Stimulated activated naive CD4-positive, alpha-beta T cell treated with Interleukin-2 at 50 U/mL for 16 hours (primary cell): ENCODE results near the gene FADS2.

Source experiments
- DNase-seq: peaks from one replicate; lab custom pipeline; 2025; lab: John Stamatoyannopoulos, UW

The FADS2 gene

DNA sequence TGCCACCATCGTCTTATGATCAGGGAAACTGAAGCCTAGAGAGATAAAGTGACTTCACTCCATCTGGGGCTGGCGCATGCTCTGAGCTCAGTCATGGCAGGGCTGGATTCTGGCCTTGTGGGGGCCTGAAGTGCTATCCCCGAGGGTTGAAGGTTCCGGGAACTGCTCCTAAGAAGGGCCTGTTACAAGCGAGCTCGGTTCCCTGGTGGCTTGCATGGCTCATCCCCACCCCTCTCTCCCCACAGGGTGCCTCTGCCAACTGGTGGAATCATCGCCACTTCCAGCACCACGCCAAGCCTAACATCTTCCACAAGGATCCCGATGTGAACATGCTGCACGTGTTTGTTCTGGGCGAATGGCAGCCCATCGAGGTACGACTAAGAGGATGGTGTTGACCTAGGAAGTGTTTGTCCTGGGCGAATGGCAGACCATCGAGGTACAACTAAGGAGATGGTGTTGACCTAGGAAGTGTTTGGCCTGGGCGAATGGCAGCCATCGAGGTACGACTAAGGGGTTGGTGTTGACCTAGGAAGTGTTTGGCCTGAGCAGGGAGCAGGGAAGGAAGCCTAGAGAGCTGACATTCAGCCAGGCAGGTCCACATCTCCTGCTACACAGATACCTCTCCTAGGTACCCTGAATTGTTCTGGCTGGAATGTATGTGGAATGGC, 19.9 kb downstream of the FADS2 start:
- no peak for DNase-seq

- no peak for DNase-seq
Observed at GRCh38 chr11:61848631-61849030, 20.5 kb downstream of the FADS2 start.

GRCh38 chr11:61850687-61851086, 22.6 kb downstream of the FADS2 start:
- no peak for DNase-seq

GRCh38 chr11:61851113-61851899, 23.2 kb downstream of the FADS2 start:
- no peak for DNase-seq

DNA sequence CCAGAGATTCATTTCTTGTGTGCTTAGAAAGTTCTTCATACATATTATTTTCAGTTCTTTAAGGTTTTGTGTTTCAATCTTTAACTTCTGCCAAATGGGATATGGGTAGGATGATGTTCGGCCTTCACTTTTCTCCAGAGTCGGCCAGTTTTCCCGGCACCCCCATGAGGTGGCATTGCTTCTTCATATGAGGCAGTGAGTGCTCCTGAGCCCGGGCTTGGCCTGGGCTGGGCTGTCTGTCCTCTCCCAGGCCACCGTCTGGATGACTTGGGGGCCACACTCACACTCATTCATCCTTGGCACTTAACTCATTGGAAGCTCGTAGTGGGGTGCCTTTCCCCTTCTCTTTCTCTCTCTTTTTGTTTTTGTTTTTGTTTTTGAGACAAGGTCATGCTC, 23.8 kb downstream of the FADS2 start:
- no peak for DNase-seq

DNA sequence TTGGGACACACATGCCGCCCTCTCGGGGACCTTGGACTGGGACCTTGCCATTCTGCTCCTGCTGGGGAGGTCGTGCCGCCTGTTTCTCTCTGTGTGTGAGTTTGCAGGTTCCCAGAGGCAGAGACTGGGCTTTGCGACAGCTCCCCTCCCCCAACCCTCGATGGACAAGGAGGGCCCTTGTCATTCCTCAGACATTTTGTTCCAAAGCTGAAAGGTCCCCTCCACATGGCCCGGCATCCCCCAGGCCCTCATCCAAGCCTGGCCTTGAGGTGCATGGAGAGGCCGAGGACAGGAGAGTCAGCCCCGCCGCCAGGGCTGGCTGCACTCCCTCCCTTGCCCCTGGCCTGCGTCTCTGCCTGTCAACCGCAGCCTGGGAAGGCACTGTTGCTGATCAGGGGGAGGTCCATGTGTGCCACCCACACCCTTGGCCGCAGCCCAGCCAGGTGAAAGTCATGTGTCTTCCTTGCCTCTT, 25.6 kb downstream of the FADS2 start:
- DNase-seq: no peak

GRCh38 chr11:61854206-61854895, 26.3 kb downstream of the FADS2 start:
- DNase-seq: no peak

- DNase-seq: no peak
Observed at GRCh38 chr11:61854966-61855714, 27.0 kb downstream of the FADS2 start.

GRCh38 chr11:61855939-61856680, 28.0 kb downstream of the FADS2 start:
- DNase-seq: no peak

DNA sequence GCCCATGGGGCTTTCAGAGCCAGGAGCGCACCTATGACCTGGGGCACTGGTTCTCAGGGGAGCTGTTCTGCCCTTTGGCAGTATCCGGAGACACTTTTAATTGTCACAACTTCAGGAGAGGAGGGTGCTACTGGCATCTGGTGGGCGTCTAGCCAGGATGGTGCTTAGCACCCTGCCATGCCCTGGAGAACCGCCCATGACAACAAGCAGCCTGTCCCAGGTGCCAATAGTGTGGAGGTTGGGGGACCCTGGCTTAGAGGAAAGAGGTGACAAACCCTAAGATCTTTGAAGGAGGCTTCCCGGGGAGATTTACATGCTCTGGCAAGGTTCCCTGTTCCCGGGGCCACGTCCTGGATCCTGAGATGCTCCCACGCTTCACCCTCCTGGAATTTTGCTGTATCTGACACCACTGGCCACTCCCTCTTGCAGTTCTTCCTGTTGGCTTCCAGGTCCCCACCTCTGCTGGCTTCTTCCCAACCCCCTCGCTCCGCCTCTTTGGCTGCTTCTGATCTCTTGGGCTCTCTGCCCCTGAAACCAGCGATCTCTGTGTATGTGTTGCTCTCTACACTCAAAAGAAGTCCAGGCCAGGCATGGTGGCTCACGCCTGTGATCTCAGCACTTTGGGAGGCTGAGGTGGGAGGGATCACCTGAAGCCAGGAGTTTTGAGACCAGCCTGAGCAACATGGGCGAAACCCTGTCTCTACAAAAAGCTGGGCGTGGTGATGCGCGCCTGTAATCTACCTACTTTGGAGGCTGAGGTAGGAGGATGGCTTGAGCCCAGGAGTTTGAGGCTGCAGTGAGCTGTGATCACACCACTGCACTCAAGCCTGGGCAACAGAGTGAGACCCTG, 32.2 kb downstream of the FADS2 start:
- DNase-seq: no peak

- no peak for DNase-seq
Observed at GRCh38 chr11:61861634-61862033, 33.5 kb downstream of the FADS2 start.

GRCh38 chr11:61862714-61863547, 34.8 kb downstream of the FADS2 start:
- DNase-seq: no peak

GRCh38 chr11:61863548-61864081, 35.5 kb downstream of the FADS2 start:
- no peak for DNase-seq

DNA sequence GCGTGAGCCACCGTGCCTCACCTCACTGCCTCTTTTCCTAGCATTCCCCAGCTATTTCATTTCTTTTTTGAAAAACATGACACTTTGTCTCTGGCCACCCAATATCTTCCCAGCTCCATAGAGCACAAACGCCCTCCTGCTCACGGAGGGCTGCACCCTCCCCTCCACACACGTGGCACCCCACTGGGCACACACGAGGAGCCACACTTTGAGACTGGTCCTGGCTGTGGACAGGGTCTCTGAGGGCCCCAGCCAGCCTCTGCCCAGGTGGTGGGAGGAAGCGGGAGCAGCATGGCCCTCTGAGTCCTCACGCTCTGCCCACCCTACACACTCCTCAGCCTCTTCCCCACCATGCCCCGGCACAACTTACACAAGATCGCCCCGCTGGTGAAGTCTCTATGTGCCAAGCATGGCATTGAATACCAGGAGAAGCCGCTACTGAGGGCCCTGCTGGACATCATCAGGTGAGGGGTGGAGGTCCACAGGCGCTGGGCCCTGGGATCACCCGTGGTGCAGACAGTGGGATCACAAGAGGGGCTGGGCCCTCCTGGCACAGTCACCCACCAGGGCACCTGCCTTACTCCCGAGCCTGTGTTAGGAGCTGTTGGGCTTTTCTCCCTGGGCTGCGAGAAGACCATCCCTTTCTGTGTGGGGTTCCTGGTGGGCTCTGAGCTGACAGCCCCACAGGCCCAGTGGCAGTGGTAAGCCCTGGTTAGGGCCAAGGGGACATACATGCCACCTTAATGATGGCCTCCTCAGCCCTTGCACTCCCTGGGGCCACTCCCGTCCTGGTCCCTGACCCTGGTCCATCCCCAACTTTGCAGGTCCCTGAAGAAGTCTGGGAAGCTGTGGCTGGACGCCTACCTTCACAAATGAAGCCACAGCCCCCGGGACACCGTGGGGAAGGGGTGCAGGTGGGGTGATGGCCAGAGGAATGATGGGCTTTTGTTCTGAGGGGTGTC, 37.0 kb downstream of the FADS2 start:
- no peak for DNase-seq

DNA sequence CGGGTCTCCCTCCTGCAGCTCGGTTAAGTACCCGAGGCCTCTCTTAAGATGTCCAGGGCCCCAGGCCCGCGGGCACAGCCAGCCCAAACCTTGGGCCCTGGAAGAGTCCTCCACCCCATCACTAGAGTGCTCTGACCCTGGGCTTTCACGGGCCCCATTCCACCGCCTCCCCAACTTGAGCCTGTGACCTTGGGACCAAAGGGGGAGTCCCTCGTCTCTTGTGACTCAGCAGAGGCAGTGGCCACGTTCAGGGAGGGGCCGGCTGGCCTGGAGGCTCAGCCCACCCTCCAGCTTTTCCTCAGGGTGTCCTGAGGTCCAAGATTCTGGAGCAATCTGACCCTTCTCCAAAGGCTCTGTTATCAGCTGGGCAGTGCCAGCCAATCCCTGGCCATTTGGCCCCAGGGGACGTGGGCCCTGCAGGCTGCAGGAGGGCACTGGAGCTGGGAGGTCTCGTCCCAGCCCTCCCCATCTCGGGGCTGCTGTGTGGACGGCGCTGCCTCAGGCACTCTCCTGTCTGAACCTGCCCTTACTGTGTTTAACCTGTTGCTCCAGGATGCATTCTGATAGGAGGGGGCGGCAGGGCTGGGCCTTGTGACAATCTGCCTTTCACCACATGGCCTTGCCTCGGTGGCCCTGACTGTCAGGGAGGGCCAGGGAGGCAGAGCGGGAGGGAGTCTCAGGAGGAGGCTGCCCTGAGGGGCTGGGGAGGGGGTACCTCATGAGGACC, 38.3 kb downstream of the FADS2 start:
- no peak for DNase-seq

- no peak for DNase-seq
Observed at GRCh38 chr11:61866958-61867343, 38.9 kb downstream of the FADS2 start.
